ENCODE results near the gene A1CF. TPM values are rescaled to one million over a fixed set of nuclear protein-coding genes. Genes with fewer than 3 reads are reported as not detected.
"Not testable (repeated sequence)": the region's sequence is repeated elsewhere in the genome, so short reads cannot be mapped to it uniquely, and the experiment has no call there.

A1CF gene
- total RNA-seq, 1 experiment from 2014 or later, result not detected

GRCh38 chr10:50883629-50884028 lies 1.8 kb downstream of the A1CF start:
- H3K9me3 ChIP-seq, result no peaks in the 10 kb centered on the region
- H3K36me3 ChIP-seq, result no peaks in the 10 kb centered on the region
- DNase-seq, result no peak
- H3K4me3 ChIP-seq, result no peak overlapping the region
- H3K27me3 ChIP-seq, result no peaks in the 10 kb centered on the region

- H3K4me3 ChIP-seq, result no peak overlapping the region
- no peaks in the 10 kb centered on the region for H3K9me3 ChIP-seq
- H3K27me3 ChIP-seq, result no peaks in the 10 kb centered on the region
- no peaks in the 10 kb centered on the region for H3K36me3 ChIP-seq
- no peak for DNase-seq
Observed at GRCh38 chr10:50882540-50882983, 2.9 kb downstream of the A1CF start.

- not testable (repeated sequence) for H3K4me3 ChIP-seq, H3K36me3 ChIP-seq, H3K27me3 ChIP-seq, DNase-seq, H3K9me3 ChIP-seq
Observed at GRCh38 chr10:50881046-50881445, 4.4 kb downstream of the A1CF start.

GRCh38 chr10:50876429-50876828 lies 9.0 kb downstream of the A1CF start:
- DNase-seq, result no peak

GRCh38 chr10:50874723-50875122 lies 10.7 kb downstream of the A1CF start:
- DNase-seq, result no peak
- Histone ChIP-seq H3K4me3 (no peak overlapping the region), H3K27me3 (no peaks in the 10 kb centered on the region), H3K36me3 (no peaks in the 10 kb centered on the region), H3K9me3 (no peaks in the 10 kb centered on the region)

More at GRCh38 chr10:50876429-50876828, 9.0 kb downstream of the A1CF start:
- Histone ChIP-seq H3K4me3 (no peak overlapping the region), H3K36me3 (no peaks in the 10 kb centered on the region), H3K27me3 (no peaks in the 10 kb centered on the region), H3K9me3 (no peaks in the 10 kb centered on the region)

GRCh38 chr10:50866317-50866716 lies 19.1 kb downstream of the A1CF start:
- H3K27me3 ChIP-seq, result no peaks in the 10 kb centered on the region
- no peaks in the 10 kb centered on the region for H3K36me3 ChIP-seq
- DNase-seq, result no peak
- H3K9me3 ChIP-seq, result no peaks in the 10 kb centered on the region
- H3K4me3 ChIP-seq, result no peak overlapping the region

- H3K4me3 ChIP-seq, result no peak overlapping the region
- no peak for DNase-seq
- no peaks in the 10 kb centered on the region for H3K36me3 ChIP-seq
Observed at GRCh38 chr10:50862719-50863118, 22.7 kb downstream of the A1CF start.

GRCh38 chr10:50861370-50861769 lies 24.1 kb downstream of the A1CF start:
- H3K27me3 ChIP-seq, result no peaks in the 10 kb centered on the region
- H3K36me3 ChIP-seq, result no peaks in the 10 kb centered on the region
- no peak for DNase-seq
- H3K4me3 ChIP-seq, result no peak overlapping the region
- H3K9me3 ChIP-seq, result no peaks in the 10 kb centered on the region

More at GRCh38 chr10:50862719-50863118, 22.7 kb downstream of the A1CF start:
- no peaks in the 10 kb centered on the region for H3K27me3 ChIP-seq
- H3K9me3 ChIP-seq, result no peaks in the 10 kb centered on the region

- no peak for DNase-seq
- Histone ChIP-seq H3K36me3 (no peaks in the 10 kb centered on the region), H3K4me3 (no peak overlapping the region), H3K27me3 (no peaks in the 10 kb centered on the region), H3K9me3 (no peaks in the 10 kb centered on the region)
Observed at GRCh38 chr10:50857579-50857978, 27.8 kb downstream of the A1CF start.

- H3K27me3 ChIP-seq, result no peaks in the 10 kb centered on the region
- no peaks in the 10 kb centered on the region for H3K9me3 ChIP-seq
Observed at GRCh38 chr10:50855461-50855860, 30.0 kb downstream of the A1CF start.

GRCh38 chr10:50855015-50855414 lies 30.4 kb downstream of the A1CF start:
- Histone ChIP-seq H3K27me3 (no peaks in the 10 kb centered on the region), H3K9me3 (no peaks in the 10 kb centered on the region), H3K4me3 (no peak overlapping the region), H3K36me3 (no peaks in the 10 kb centered on the region)
- DNase-seq, result no peak

More at GRCh38 chr10:50855461-50855860, 30.0 kb downstream of the A1CF start:
- Histone ChIP-seq H3K36me3 (no peaks in the 10 kb centered on the region), H3K4me3 (no peak overlapping the region)
- DNase-seq, result no peak

GRCh38 chr10:50853557-50853956 lies 31.9 kb downstream of the A1CF start:
- Histone ChIP-seq H3K27me3 (no peaks in the 10 kb centered on the region), H3K36me3 (no peaks in the 10 kb centered on the region), H3K4me3 (no peak overlapping the region), H3K9me3 (no peaks in the 10 kb centered on the region)
- no peak for DNase-seq

- H3K27me3 ChIP-seq, result no peaks in the 10 kb centered on the region
- H3K36me3 ChIP-seq, result no peaks in the 10 kb centered on the region
- DNase-seq, result no peak
- H3K9me3 ChIP-seq, result no peaks in the 10 kb centered on the region
- H3K4me3 ChIP-seq, result no peak overlapping the region
Observed at GRCh38 chr10:50851884-50852671, 33.3 kb downstream of the A1CF start.

GRCh38 chr10:50850578-50851230 lies 34.7 kb downstream of the A1CF start:
- Histone ChIP-seq H3K36me3 (no peaks in the 10 kb centered on the region), H3K27me3 (no peaks in the 10 kb centered on the region)
- DNase-seq, result peak; percentile 26

GRCh38 chr10:50846753-50847152 lies 38.7 kb downstream of the A1CF start:
- no peaks in the 10 kb centered on the region for H3K9me3 ChIP-seq
- peak; percentile 83 for DNase-seq
- H3K27me3 ChIP-seq, result no peaks in the 10 kb centered on the region

More at GRCh38 chr10:50850578-50851230, 34.7 kb downstream of the A1CF start:
- no peak overlapping the region for H3K4me3 ChIP-seq
- no peaks in the 10 kb centered on the region for H3K9me3 ChIP-seq

GRCh38 chr10:50837095-50837494 lies 48.3 kb downstream of the A1CF start:
- H3K36me3 ChIP-seq, result no peaks in the 10 kb centered on the region
- no peaks in the 10 kb centered on the region for H3K9me3 ChIP-seq
- H3K4me3 ChIP-seq, result no peak overlapping the region
- H3K27me3 ChIP-seq, result no peaks in the 10 kb centered on the region
- DNase-seq, result no peak

More at GRCh38 chr10:50846753-50847152, 38.7 kb downstream of the A1CF start:
- H3K36me3 ChIP-seq, result no peaks in the 10 kb centered on the region
- H3K4me3 ChIP-seq, result no peak overlapping the region

- no peak for DNase-seq
- H3K4me3 ChIP-seq, result no peak overlapping the region
- no peaks in the 10 kb centered on the region for H3K36me3 ChIP-seq
- H3K27me3 ChIP-seq, result no peaks in the 10 kb centered on the region
- H3K9me3 ChIP-seq, result no peaks in the 10 kb centered on the region
Observed at GRCh38 chr10:50832171-50832751, 53.2 kb downstream of the A1CF start.
